GM19397 (cell line): ENCODE results near the gene LYPD6.

Source experiments
- ATAC-seq: cut with Tn5 transposase; IDR thresholded peaks from one replicate; pipeline ENCODE4 v1.9.1; 2021; ENCODE audit warnings: mild to moderate bottlenecking, moderate library complexity; ENCODE audit not compliant: unreplicated experiment

LYPD6 gene

GRCh38 chr2:149399934-149400615, 69.7 kb downstream of the LYPD6 start:
- ATAC-seq: no peak

GRCh38 chr2:149400997-149401396, 70.6 kb downstream of the LYPD6 start:
- ATAC-seq: no peak

GRCh38 chr2:149409506-149409905, 79.1 kb downstream of the LYPD6 start:
- ATAC-seq: no peak

DNA sequence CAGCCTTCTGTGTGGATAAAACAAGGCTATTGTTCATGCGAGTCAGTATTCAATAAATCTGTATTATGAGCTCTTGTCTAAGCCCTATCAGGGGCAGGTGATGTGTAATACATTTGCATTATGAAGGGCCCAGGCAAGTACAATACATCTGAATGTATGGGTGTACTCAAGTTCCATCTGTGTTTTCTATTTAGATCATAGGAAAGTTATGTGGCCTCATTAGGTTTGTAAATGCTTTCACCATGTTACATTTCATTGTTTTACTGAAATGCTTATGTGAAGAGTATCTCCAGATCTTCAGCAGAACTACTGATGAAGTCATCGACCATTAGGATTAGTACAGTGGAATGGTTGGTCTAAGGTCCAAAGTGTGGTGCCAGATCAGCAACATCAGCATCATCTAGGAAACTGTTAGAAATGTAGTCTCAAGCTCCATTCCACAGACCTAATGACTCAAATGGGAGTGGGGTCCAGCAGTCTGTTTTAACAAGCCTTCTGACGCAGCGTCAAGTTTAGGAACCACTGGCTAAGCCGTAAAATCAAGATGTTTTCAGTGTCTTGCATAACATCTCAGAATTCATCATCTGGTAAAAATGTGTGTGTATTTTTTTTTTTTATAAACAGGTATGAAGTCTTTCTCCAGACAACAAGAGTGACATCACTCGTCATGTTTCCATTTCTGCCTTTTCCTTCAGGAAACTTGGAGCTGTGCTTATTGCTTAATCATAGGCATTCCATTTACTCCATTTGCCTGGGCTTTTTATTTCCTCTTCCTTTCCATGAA, 80.5 kb downstream of the LYPD6 start:
- no peak for ATAC-seq

DNA sequence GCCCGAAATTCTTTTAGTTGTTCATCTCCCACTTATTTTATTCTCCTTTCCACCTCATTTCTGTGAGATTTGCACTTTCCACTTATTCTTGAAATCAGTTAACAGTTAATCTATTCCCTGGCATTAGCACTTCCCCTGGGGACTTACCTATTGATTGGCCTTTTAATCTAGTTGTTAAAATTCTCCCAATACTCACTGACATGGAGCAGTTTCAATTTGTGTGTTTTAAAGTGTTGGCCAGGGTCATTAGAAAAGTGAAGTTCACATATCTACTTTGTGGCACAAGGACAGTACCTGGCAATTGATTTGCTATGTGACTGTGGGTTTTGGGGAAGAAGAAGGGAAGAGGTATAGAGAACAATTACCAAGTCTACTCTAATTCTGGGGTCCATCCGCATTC, 83.1 kb downstream of the LYPD6 start:
- no peak for ATAC-seq

GRCh38 chr2:149415086-149415485, 84.7 kb downstream of the LYPD6 start:
- no peak for ATAC-seq

DNA sequence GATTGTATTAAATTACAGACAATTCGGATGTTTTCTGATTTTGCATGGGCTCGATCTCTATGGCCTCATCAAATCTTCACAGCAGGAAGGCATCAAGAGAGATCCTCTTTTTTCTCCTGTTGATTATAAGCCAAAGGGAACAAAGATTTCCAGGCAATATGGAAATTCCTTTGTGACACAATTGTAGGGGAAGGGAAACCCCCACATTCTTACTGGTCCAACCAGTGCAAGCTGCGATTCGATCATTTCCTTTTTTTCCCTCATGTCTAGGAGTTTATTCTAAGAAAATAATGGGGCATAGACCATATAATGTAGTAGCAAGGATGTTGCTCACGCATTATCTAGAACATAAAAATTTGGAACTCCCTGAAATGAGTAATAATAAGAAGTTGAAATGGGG, 87.7 kb downstream of the LYPD6 start:
- no peak for ATAC-seq

GRCh38 chr2:149420053-149420963, 89.9 kb downstream of the LYPD6 start:
- no peak for ATAC-seq

DNA sequence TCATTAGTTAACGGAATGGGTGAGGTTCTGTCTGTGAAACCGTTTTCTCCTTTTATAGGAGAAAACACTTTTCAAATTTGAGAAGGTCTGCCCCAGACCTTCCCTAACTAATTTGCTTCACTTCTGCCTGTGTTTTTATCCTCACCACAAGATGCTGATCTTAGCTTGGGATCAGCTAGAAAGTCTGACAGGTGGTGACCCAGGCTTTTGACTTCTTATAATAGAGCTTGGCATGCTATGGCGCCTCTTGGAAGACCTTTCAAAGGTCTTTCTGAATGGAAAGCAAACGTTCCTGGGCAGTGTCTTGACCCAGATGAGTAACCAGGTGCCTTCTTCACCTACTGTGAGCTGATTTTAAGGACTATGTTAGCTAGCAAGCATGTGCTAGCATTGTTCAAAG, 91.4 kb downstream of the LYPD6 start:
- ATAC-seq: no peak

DNA sequence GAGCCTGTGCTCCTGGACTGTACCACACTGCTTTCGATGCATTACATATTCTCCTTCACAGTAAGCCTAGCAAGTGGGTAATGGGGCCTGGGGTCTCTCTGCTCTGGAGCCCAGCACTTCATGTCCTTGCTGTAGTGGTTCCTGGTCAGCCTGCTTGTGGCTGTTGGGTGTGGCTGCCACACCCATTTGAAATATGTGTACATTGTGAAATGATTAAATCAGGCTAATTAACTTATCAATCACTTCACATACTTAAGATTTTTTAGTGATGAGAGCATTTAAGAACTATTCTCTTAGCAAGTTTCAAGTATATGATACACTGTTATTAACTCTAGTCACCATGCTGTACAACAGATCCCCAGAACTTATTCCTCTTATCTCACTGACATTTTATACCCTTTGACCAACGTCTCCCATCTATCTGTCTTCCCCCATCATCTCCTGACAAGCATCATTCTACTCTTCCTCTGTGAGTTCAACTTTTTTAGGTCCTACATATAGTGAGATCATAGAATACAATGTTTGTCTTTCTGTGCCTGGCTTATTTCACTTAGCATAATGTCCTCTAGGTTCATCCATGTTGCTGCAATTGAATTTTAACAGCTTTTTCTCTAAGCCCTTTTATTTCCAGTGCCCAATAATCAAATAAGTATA, 92.1 kb downstream of the LYPD6 start:
- ATAC-seq: no peak

DNA sequence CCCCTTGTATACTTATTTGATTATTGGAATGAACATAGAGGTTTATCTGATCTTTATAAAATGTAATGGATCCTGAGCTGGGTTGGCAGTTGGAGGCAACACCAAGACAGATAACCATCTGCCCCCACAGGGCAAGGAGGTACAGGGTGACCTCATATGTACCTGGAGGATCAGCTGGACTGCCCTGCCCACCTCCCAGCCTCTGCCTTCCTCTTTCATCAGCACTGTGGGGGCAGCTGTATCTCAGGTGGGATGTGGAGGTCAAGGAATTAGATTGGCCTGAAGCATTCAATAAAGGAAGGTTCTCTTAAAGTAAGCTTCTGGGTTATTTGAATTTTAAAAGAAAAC, 92.6 kb downstream of the LYPD6 start:
- ATAC-seq: no peak

DNA sequence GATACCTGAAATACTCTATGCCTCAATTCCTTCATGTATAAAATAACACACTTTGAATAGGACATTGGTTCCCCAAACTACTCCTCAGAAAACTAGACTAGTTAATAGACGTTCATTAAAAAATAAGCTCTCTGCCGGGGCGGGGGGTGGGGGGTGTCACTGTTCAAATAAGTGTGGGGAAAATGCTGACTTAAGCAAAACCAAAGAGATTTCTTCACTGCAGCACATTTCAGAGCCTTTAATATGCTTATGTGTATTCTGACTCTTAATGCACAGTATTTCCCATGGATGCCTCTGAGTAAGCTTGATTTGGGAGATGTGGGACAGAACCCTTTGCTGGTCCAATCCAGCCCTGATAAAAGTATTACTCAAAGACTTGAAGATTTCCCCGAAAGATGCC, 93.2 kb downstream of the LYPD6 start:
- ATAC-seq: no peak

DNA sequence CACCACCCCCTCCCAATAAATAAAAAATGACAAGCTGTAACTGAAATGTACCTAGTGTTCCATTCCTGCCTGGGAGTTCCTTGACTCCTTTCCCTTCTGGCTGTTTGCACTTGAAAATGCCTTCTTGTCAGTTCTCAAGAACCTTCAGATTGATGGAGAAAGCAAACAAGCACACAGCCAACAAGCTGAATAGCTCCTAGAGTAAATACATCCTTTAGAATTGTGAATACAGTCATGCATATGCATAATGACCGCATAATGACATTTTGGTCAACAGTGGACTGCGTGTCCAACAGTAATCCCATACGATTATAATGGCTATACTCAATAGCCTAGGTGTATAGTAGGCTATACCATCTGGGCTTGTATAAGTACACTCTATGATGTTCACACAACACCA, 97.0 kb downstream of the LYPD6 start:
- no peak for ATAC-seq

DNA sequence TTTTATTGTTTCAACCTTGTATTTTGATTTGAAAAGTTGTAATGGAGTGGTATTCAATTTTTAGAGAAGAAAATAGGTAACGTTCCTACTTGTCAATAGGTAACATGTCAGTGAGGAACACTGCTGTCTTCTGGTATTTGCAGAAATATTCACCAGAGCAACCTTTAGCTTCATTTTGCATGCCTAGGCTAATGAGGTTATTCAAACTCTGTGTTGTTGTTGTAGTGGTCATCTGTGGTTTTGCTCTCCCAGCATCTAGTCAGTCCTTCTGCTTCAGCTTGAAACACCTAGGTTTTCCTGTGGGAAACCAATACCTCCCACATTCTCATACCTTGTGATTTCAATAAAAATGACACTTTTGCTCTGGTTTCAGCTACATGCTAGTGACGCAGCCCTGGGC, 98.4 kb downstream of the LYPD6 start:
- no peak for ATAC-seq

DNA sequence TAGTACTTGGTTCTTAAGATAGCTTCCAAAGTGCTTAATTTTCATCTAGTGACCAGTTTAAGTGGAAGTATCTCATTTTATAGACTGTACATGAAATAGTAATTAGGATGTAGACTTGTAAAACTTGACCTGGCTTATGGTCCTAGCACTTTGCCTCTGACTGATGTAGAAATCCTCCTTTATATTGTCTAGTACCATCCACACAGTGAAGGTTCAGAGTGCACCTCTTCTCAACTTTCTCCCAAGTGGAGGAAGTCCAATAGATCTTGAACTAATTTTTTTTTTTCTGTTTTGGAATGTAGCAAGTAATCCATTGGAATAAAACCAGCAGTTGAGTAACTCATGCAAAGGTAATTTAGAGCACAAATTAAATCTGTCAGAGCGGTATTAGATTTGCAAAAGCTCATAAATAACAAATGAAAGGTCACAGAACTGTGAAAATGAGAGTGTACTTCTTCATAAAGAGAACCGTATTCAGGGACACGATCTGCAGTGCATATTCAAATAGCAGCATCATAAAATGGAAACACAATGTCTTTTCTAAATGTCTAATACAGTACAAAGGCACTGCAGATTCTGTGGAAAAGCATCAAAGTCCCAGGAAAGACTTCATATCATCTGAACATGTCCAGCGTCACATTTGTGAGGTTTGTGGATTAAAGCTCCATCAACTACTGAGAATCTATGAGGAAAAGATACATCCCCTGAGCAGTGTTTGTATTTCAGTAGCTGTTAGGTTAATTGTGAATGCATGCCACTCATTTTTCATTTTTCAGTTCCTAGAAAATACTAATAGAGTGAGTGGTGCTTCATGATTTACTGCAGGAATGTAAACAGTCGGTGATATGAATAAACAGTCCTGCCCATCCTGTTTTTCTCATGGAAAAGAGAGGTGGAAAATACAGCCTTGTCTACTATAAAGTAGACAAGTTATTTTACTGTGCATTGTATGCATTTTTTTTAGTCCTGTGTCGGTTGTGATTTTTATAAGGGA, 100.7 kb downstream of the LYPD6 start:
- no peak for ATAC-seq

DNA sequence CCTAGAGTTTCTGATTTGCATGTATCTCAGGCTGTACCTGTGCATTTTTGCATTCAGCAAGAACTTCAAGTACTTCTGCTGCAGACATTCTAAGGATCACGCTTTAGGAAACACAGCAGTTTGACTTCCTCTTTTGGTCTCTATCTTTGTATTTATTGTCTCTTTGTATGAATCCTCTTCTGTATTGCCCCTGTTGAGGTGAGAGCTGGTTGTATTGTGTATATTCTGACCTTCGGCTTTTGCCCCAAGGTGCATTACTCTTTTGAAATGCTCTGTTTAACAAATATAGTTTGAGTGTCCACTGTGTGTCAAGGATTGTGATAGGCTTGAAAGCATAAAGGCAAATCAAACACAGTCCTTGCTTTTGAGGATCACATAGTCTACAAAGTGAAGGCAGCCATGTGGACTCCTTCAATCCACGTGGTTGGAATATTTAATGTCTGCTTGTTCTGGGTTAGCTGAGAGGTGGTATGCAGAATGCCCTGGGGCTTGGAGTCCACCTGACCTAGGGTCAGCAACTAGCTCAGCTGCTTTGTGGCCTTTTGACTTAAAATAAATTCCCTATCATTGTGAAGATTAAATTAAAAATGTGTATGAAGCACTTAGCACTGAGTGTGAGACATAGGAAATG, 108.1 kb downstream of the LYPD6 start:
- ATAC-seq: no peak

GRCh38 chr2:149441255-149441654, 110.9 kb downstream of the LYPD6 start:
- no peak for ATAC-seq

DNA sequence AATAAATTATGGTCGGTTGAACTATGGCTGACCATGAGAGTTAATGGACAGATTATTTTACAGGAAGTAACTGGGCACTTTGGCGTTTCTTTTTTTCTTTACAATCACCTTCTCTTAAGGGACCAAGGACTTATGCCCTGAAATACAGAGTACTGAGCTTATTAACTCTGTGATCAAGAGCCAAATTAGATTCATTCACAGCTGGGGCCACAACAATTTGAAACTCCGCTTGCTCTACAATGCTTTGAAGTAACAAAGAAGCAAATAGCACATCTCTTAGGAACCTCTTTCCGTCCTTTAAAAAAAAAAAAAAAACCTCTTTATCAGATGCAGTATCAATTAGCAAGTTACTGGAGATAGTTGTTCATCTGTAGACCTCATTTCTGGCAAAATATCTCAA, 112.0 kb downstream of the LYPD6 start:
- ATAC-seq: no peak

GRCh38 chr2:149443150-149443549, 112.8 kb downstream of the LYPD6 start:
- no peak for ATAC-seq
